C4-2B (cell line): ENCODE results near the gene RAPGEF1.

ENCODE experiments used
- H3K27ac ChIP-seq: fragments of 450-650 bp; 2 replicates; pipeline ENCODE4 v1.5.1; 2017
- ZFX ChIP-seq: fragments of 450-650 bp; IDR thresholded peaks from 2 replicates; pipeline ENCODE4 v1.6.1; 2017
- TF ChIP-seq, protein P1 (sequence below): fragments of 450-650 bp; conservative IDR thresholded peaks from 2 replicates; pipeline ENCODE4 v1.5.1; 2017; ENCODE audit warnings: mild to moderate bottlenecking

The RAPGEF1 gene

DNA sequence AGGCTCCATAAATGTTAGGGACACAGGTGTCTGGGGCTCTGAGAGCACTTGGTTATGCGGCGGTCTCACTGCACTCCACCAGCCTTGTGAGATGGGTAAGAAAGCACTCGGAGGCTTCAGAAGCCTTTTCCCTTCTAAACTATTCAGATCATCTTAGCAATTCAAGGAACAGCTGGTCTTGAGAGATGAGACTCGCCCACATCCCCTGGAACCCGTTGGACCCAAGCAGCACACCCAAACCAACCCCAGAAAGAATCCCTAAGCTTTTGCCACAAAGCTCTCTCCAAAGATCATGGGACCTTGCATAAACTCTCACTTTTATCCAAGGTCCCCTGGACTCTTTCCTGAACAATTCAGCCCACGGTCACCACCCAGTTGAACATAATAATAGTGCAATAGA lies 90.2 kb downstream of the RAPGEF1 start:
- no peak overlapping the region for H3K27ac ChIP-seq
- TF ChIP-seq ZFX = no peak
- TF ChIP-seq, protein P1, sequence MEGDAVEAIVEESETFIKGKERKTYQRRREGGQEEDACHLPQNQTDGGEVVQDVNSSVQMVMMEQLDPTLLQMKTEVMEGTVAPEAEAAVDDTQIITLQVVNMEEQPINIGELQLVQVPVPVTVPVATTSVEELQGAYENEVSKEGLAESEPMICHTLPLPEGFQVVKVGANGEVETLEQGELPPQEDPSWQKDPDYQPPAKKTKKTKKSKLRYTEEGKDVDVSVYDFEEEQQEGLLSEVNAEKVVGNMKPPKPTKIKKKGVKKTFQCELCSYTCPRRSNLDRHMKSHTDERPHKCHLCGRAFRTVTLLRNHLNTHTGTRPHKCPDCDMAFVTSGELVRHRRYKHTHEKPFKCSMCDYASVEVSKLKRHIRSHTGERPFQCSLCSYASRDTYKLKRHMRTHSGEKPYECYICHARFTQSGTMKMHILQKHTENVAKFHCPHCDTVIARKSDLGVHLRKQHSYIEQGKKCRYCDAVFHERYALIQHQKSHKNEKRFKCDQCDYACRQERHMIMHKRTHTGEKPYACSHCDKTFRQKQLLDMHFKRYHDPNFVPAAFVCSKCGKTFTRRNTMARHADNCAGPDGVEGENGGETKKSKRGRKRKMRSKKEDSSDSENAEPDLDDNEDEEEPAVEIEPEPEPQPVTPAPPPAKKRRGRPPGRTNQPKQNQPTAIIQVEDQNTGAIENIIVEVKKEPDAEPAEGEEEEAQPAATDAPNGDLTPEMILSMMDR = no peak

DNA sequence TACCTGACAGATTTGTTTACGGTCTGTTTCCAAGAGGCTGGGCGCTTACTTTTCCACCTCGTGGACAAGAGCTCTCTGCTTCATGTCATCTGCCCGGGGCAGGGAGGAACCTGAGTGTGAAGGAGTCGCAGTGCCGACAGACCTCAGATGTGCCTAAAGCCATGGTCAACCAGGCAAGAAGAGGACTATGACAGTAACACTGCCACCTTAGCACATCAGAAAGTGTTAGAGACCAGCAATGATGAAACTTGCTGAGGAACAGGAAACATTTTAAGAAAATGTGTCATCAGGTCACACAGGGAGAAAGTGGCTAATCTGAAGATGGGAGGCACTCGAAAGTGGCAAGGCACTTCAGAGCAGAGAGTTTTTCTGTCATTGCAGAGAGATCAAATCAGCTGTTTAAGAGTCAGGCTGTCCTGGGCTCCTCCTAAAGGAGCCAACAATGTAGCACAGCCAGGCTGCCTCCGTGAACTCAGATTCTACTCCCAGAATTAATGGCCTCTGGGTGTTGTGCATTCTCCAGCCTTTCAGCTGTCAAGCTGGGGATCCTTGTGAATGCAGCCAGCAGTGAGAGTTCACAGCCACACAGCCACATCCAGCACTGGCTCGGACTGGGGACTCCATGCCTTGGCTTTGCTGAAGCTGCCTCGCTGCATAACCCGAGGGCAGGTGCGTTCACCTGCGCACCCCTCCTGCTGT lies 94.6 kb downstream of the RAPGEF1 start:
- no peak overlapping the region for H3K27ac ChIP-seq

GRCh38 chr9:131642496-131643083 lies 97.3 kb downstream of the RAPGEF1 start:
- TF ChIP-seq, protein P1 = no peak
- TF ChIP-seq ZFX = no peak
- H3K27ac ChIP-seq = no peak overlapping the region

More for the DNA sequence above, 94.6 kb downstream of the RAPGEF1 start:
- TF ChIP-seq, protein P1 = no peak
- TF ChIP-seq ZFX = no peak

DNA sequence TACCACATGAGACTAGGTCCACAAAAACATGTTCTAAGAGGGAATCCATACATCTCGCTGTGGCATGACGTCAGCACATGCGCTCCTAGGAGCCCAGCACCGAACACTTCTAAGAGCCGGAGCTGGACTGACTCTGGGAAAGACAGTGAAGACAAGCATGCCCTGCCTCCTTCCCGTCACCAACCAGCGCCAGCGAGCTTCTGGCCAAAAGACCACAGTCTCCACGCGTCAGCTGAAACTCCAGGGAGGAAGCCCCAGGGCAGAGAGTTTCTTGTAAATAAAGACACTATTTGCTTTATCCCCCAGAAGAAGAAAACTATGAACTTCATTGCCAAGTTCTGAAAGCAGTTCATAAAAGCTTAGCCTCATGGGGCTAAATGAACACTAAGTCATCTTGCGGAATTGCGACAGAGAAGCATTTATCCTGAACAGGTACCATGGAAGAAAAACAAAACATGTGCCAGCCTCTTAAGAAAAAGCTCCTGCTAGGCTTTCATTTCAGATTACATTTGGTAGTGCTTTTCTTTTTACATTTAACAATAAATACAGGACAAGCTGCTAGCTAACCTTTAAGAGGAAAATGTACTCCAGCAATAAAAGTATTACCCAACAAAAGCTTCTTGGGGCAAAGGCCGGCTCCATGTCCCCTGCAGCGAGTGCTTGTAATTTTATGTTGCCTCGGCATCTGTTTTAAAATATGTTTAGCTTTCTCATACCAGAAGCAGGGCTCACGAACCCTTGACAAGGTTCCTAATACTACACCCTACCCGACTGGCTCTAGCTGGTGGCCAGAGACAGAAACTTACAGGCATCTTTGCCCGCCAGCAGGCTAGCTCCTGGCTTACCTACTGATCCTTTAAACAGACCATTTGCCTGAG lies 98.0 kb downstream of the RAPGEF1 start:
- no peak overlapping the region for H3K27ac ChIP-seq
- TF ChIP-seq, protein P1 = no peak

DNA sequence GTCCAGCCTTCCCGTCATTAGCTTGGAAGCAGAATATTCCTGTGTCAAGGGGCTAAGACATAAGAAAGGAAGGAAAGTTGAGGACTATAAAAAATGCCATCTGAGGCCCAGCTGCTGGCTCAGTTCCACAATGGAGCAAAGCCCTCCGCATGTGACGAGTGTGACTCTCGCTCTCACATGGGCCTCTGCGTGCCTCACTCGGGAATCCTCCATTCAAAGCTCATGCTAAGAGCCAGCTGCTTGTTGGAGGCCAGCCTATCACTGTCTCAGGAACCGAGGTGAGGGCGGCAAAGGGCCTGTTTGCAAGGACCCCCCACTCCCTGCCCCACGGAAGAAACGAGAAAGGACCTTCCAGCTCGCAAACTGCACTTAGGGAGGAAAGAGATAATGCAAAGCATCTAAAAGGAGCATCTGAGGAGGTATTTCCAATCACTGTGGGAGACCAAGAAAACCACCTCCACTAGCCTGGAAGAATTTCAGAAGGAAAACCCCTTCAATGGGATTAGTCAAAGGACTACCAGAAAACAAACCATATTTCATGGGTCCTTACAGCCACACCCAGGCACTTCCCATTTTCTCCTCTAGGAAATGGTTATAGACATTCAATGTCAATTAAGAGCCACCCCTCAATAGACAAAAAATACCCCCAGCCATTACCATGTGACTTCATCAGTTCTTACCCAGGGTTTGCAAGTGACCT lies 99.3 kb downstream of the RAPGEF1 start:
- TF ChIP-seq, protein P1 = no peak
- TF ChIP-seq ZFX = no peak
- H3K27ac ChIP-seq = no peak overlapping the region

DNA sequence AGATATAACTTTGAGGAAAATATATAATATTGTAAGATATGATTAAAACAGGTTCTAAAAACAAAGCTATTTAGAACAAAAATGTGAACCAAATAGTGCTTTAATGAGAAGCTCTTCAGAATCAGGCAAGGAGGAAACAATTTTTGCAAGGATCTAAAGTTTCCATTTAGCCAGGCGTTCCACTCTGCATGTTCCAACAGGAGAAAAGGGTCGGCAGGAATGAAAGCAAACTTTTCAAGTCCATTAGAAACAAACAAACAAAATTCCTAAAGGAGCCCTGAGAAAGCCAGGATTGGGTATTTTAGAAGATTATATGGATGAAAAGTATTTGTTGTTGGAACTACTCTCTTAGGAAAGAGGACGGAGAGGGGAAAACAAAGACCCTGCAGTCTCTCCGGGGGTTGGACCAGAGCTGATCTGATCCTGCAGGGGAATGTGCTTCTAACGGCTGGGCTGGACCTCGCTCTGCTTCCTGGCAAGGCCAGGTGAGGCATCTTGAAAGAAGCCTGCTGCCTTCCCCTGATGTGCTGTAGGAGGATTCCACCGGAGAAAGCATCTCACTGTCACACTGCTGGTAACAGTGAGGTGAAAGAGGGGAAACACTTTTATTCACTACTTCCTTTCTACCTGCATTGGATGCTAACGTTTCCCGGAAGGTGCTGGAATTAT lies 100.0 kb downstream of the RAPGEF1 start:
- TF ChIP-seq ZFX = no peak
- TF ChIP-seq, protein P1 = no peak
- H3K27ac ChIP-seq = no peak overlapping the region
